DMS79 (cell line): ENCODE measurements around the gene ACCSL.

ENCODE experiments used
- DNase-seq: peaks from one replicate; lab custom pipeline; 2025; lab: John Stamatoyannopoulos, UW

Gene ACCSL

GRCh38 chr11:44065161-44065661 is 17.4 kb downstream of the ACCSL start:
- no peak for DNase-seq

- DNase-seq = peak; percentile 68
These were observed 18.3 kb downstream of the ACCSL start, which contains the start of gene ACCS for GRCh38 chr11:44065841-44066731. Gene ACCS (plus strand): TSS chr11:44066270. CDS start chr11:44067628, 1,358 bp downstream.

- no peak for DNase-seq
These were observed 19.0 kb downstream of the ACCSL start for GRCh38 chr11:44066732-44067141.

GRCh38 chr11:44067266-44067665 is 19.5 kb downstream of the ACCSL start:
- DNase-seq = no peak

GRCh38 chr11:44068180-44068579 is 20.4 kb downstream of the ACCSL start:
- no peak for DNase-seq

- no peak for DNase-seq
These were observed 23.4 kb downstream of the ACCSL start for GRCh38 chr11:44071157-44071556.

- no peak for DNase-seq
These were observed 25.2 kb downstream of the ACCSL start for GRCh38 chr11:44072757-44073658.

GRCh38 chr11:44078794-44079193 is 31.0 kb downstream of the ACCSL start:
- no peak for DNase-seq

- no peak for DNase-seq
These were observed 31.6 kb downstream of the ACCSL start for GRCh38 chr11:44079376-44079775.

- no peak for DNase-seq
These were observed 33.2 kb downstream of the ACCSL start for GRCh38 chr11:44080951-44081350.

GRCh38 chr11:44082645-44083044 is 34.9 kb downstream of the ACCSL start:
- DNase-seq = no peak

- no peak for DNase-seq
These were observed 35.7 kb downstream of the ACCSL start for GRCh38 chr11:44083433-44083832.

- DNase-seq = no peak
These were observed 36.1 kb downstream of the ACCSL start for GRCh38 chr11:44083906-44084305.

GRCh38 chr11:44085330-44085729 is 37.5 kb downstream of the ACCSL start:
- no peak for DNase-seq

GRCh38 chr11:44088377-44088776 is 40.6 kb downstream of the ACCSL start:
- DNase-seq = no peak

GRCh38 chr11:44088871-44089270 is 41.1 kb downstream of the ACCSL start:
- no peak for DNase-seq

GRCh38 chr11:44090539-44090938 is 42.8 kb downstream of the ACCSL start:
- no peak for DNase-seq

- DNase-seq = peak; percentile 46
These were observed 46.6 kb downstream of the ACCSL start for GRCh38 chr11:44094260-44094868.

GRCh38 chr11:44095506-44096359 is 48.0 kb downstream of the ACCSL start, which contains the start of gene EXT2:
Gene EXT2 (plus strand): TSS chr11:44095678. CDS start chr11:44107713, 12,035 bp downstream.
- peak; percentile 53 for DNase-seq

GRCh38 chr11:44096360-44097185 is 48.8 kb downstream of the ACCSL start:
- no peak for DNase-seq
